Mucosa of descending colon (tissue), 3 donors: ENCODE measurements around the gene GARIN3. TPM values are rescaled to one million over a fixed set of nuclear protein-coding genes. Genes with fewer than 3 reads are reported as not detected.

ENCODE experiments used
- ATAC-seq: fragments of 200-7000 bp; cut with Tn5 transposase; one replicate; pipeline ENCODE4 v1.9.1; 2020; ENCODE audit warnings: mild to moderate bottlenecking, moderate library complexity
- DNase-seq, 3 donors: peaks; one replicate each; pipeline ENCODE4 v3.0.0-alpha.2; 2020
- H3K36me3 ChIP-seq: fragments of 200-600 bp; one replicate; pipeline ENCODE4 v1.8.0; 2021; ENCODE audit warnings: low read depth, mild to moderate bottlenecking
- H3K4me1 ChIP-seq: fragments of 200-600 bp; one replicate; pipeline ENCODE4 v1.8.0; 2021; ENCODE audit warnings: low read depth, mild to moderate bottlenecking
- H3K4me3 ChIP-seq: fragments of 200-600 bp; one replicate; pipeline ENCODE4 v1.8.0; 2021; ENCODE audit warnings: mild to moderate bottlenecking
- H3K9me3 ChIP-seq: fragments of 200-600 bp; one replicate; pipeline ENCODE4 v1.8.0; 2021; ENCODE audit warnings: mild to moderate bottlenecking
- intact Hi-C, 2 donors: fragments of 100-400 bp; cut with DNase I in 1 of 2; cut with micrococcal nuclease in 1 of 2; formaldehyde crosslinking; loops; one replicate each; pipeline versions ENCODE4 v1.11.0 to v1.11.1; 2022; cut with DNase I, micrococcal nuclease
- total RNA-seq, 3 donors: library from RNA; stranded (reverse); fragmentation: NEBNext Ultra II Directional in 2 of 3; extraction: Animal tissue kit (Norgen Biotek cat#: 25700) in 2 of 3; gene quantifications; one replicate each; pipeline versions ENCODE4 v1.2.1 to v1.2.4, GENCODE V29; 2021 to 2023
- TF ChIP-seq, protein P1 (sequence below): fragments of 200-600 bp; IDR thresholded peaks from one replicate; pipeline ENCODE4 v1.8.0; 2022; ENCODE audit warnings: antibody characterized with exemption, mild to moderate bottlenecking
- donor health status: DM: no; HTN: no; CAD: no; lungs with moderate emphysema.
- donor health status: DM: no; HTN: no; CAD: no.
- donor health status: DM: no; HTN: yes; CAD: no.

The GARIN3 gene
- total RNA-seq, 3 donors from 2014 or later = not detected

DNA sequence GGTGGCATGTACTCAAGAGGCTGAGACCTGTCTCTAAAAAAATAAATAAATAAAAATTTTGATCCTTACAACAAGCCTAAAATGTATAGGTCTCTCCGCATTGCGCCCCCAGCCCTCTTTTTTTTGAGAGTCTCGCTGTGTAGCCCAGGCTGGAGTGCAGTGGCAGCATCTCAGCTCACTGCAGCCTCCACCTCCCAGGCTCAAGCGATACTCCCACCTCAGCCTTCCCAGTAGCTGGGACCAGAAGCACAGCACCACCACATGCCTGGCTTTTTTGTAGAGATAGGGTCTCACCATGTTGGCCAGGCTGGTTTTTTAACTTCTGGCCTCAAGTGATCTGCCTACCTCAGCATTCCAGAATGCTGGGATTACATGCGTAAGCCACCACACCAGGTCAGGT is 2.2 kb upstream of the GARIN3 start:
- H3K4me3 ChIP-seq = no peak overlapping the region
- intact Hi-C loops = no loop called here
- TF ChIP-seq, protein P1, sequence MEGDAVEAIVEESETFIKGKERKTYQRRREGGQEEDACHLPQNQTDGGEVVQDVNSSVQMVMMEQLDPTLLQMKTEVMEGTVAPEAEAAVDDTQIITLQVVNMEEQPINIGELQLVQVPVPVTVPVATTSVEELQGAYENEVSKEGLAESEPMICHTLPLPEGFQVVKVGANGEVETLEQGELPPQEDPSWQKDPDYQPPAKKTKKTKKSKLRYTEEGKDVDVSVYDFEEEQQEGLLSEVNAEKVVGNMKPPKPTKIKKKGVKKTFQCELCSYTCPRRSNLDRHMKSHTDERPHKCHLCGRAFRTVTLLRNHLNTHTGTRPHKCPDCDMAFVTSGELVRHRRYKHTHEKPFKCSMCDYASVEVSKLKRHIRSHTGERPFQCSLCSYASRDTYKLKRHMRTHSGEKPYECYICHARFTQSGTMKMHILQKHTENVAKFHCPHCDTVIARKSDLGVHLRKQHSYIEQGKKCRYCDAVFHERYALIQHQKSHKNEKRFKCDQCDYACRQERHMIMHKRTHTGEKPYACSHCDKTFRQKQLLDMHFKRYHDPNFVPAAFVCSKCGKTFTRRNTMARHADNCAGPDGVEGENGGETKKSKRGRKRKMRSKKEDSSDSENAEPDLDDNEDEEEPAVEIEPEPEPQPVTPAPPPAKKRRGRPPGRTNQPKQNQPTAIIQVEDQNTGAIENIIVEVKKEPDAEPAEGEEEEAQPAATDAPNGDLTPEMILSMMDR = no peak
- ATAC-seq (no peak), DNase-seq (no peak)
- H3K4me1 ChIP-seq = no peaks in the 10 kb centered on the region
- no peaks in the 10 kb centered on the region for H3K36me3 ChIP-seq
- no peaks in the 10 kb centered on the region for H3K9me3 ChIP-seq

DNA sequence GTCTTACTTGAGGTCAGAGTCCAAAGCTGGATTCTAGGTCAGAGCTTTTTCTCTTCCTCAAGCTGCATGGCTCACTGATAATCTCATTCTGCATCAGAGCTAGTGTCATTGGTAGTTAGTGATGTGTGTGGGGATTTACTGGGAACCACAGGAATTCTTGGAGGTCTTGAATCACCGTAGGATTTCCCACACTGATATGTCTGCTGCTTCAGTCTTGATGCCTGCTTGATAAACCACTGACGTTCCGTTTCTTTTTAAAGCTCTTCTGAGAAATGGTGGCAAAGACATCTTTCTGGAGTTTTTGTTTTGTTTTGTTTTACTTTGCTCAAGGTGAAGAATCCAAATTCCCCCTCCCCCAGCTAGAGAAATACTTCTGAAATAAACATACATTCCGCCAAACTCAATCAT is 1.2 kb upstream of the GARIN3 start:
- H3K9me3 ChIP-seq = no peaks in the 10 kb centered on the region
- intact Hi-C loops = no loop called here
- H3K36me3 ChIP-seq = no peaks in the 10 kb centered on the region
- DNase-seq (no peak), ATAC-seq (no peak)
- H3K4me1 ChIP-seq = no peaks in the 10 kb centered on the region
- TF ChIP-seq, protein P1 = no peak
- H3K4me3 ChIP-seq = no peak overlapping the region

DNA sequence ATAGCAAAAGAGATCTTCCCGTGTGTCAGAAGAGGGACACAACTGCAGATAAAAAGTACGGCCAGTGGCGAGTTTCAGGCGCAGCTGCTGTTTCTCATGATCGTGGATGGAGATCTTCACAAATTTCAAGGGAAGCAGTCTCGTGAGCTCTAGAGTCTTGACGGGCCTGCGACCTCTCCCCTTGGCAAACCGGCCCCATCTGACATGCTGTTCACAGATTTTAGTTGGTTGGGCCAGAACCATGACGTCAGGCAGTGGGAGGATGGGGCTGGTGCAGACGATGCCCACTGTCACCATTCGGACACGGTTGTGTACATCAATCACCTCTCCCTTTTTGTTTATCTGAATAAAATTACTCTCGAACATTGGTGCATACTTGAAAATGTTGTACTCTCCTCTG is 396 bp downstream of the GARIN3 start:
- ATAC-seq (no peak), DNase-seq (no peak)
- H3K36me3 ChIP-seq = no peaks in the 10 kb centered on the region
- no peaks in the 10 kb centered on the region for H3K9me3 ChIP-seq
- intact Hi-C loops = no loop called here
- H3K4me1 ChIP-seq = no peaks in the 10 kb centered on the region
- no peak overlapping the region for H3K4me3 ChIP-seq
- TF ChIP-seq, protein P1 = no peak

DNA sequence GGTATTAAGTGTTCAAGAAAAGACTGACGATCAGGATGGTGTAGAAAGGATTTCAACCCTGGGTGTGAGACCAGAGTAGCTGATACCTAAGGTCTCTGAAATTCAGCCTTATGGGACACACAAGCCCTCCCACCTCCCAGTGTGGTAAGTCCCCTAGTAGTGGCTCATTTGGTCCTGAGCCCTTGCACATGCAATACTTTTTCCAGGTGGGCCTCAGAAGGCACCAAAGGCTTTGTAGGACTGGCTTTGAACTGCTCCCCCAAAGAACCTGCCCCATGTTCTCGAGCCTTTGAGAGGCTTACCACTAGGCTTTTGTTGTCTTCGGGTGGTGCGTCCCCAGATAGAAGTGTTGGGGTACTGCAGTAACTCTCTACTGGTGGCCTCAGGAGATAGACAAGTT is 803 bp downstream of the GARIN3 start:
- ATAC-seq = no peak
- no peaks in the 10 kb centered on the region for H3K36me3 ChIP-seq
- H3K4me1 ChIP-seq = no peaks in the 10 kb centered on the region
- intact Hi-C loops = no loop called here
- TF ChIP-seq, protein P1 = no peak
- no peaks in the 10 kb centered on the region for H3K9me3 ChIP-seq
- DNase-seq = no peak
- no peak overlapping the region for H3K4me3 ChIP-seq

DNA sequence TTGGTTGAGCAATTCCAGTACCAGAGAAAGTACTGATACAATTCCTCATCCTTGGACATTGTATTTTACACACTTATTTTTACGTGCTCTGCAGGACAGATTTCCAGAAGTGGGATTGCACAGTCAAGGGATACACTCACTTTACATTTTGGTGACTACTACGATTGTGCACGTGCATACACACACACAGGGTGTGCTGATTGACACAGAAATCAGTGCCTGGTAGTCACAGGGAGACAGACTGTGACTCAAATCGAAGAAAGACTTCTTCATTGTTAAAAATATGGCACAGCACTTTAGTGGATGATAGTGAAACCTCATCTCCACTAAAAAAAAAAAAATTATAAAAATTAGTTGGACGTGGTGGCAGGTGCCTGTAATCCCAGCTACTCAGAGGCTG is 1.5 kb downstream of the GARIN3 start:
- intact Hi-C loops = no loop called here
- H3K9me3 ChIP-seq = no peaks in the 10 kb centered on the region
- H3K4me1 ChIP-seq = no peaks in the 10 kb centered on the region
- TF ChIP-seq, protein P1 = no peak
- ATAC-seq (no peak), DNase-seq (no peak)
- H3K36me3 ChIP-seq = no peaks in the 10 kb centered on the region
- no peak overlapping the region for H3K4me3 ChIP-seq

DNA sequence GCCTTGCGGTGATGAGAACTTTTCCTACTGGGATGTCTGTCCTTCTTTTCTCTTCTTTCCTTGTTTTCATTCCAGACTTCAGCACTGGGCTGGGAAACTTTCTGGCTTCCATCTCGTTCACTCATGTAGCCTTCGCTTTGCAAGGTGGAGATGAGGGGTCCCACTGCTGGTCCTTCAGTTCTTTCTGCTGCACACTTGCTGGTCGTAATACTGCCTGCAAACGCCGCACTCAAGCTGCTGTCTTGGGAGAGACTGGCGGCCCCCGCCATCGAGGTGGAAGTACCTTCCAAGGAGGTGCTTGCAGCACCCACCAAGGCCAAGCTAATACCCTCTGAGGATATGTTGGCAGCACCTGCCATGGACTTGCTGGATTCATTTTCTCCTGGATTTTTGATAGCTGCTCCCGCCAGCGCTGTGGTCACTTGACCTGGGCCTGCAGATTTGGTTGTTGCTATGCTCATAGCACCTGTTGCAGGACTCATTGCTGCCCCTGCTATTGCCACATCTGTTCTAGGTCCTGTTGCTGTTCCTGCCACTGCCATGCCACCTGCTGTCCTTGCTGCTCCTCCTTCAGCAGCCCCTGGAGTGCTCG is 3.0 kb downstream of the GARIN3 start:
- H3K36me3 ChIP-seq = no peaks in the 10 kb centered on the region
- H3K4me3 ChIP-seq = no peak overlapping the region
- ATAC-seq (no peak), DNase-seq (no peak)
- H3K9me3 ChIP-seq = no peaks in the 10 kb centered on the region
- no peaks in the 10 kb centered on the region for H3K4me1 ChIP-seq
- intact Hi-C loops = no loop called here
- TF ChIP-seq, protein P1 = no peak
